HG03097 (cell line): Measurements from ENCODE around the gene INO80.

Source experiments
- ATAC-seq: cut with Tn5 transposase; IDR thresholded peaks from one replicate; pipeline ENCODE4 v1.9.1; 2021; ENCODE audit not compliant: unreplicated experiment, low FRiP score

INO80 gene

GRCh38 chr15:40952901-40953712 is 163.0 kb downstream of the INO80 start, which contains the start of gene CHAC1:
CHAC1 (plus strand) TSS chr15:40953471; CDS start chr15:40953584, 113 bp downstream.
- peak; percentile 82 for ATAC-seq

- no peak for ATAC-seq
Measured at GRCh38 chr15:40952301-40952900, 163.7 kb downstream of the INO80 start.

GRCh38 chr15:40951764-40952163 is 164.3 kb downstream of the INO80 start:
- ATAC-seq: no peak

- ATAC-seq: no peak
Measured at GRCh38 chr15:40949756-40950207, 166.3 kb downstream of the INO80 start.

GRCh38 chr15:40948706-40949473 is 167.2 kb downstream of the INO80 start:
- no peak for ATAC-seq

GRCh38 chr15:40944510-40945296 is 171.4 kb downstream of the INO80 start:
- ATAC-seq: no peak

GRCh38 chr15:40943764-40944365 is 172.2 kb downstream of the INO80 start:
- no peak for ATAC-seq

GRCh38 chr15:40942878-40943277 is 173.2 kb downstream of the INO80 start:
- no peak for ATAC-seq

- ATAC-seq: no peak
Measured at GRCh38 chr15:40942337-40942854, 173.7 kb downstream of the INO80 start.

GRCh38 chr15:40941528-40942336 is 174.3 kb downstream of the INO80 start:
- ATAC-seq: peak; percentile 53

- ATAC-seq: peak; percentile 4
Measured at GRCh38 chr15:40941068-40941527, 175.0 kb downstream of the INO80 start.

GRCh38 chr15:40940296-40940801 is 175.7 kb downstream of the INO80 start:
- no peak for ATAC-seq

GRCh38 chr15:40938536-40938870 is 177.6 kb downstream of the INO80 start:
- no peak for ATAC-seq

GRCh38 chr15:40937762-40938535 is 178.1 kb downstream of the INO80 start:
- no peak for ATAC-seq

- ATAC-seq: no peak
Measured at GRCh38 chr15:40936709-40937666, 179.1 kb downstream of the INO80 start.

GRCh38 chr15:40936234-40936708 is 179.8 kb downstream of the INO80 start:
- no peak for ATAC-seq

GRCh38 chr15:40934457-40934856 is 181.6 kb downstream of the INO80 start:
- no peak for ATAC-seq
